T-cell (primary cell): Measurements from ENCODE around the gene PARD3. TPM values are rescaled to one million over a fixed set of nuclear protein-coding genes. Genes with fewer than 3 reads are reported as not detected.

Experiments
- ATAC-seq, 4 experiments: fragments of 200-7000 bp in 3 of 4; fragments of 150-1000 bp in 1 of 4; cut with Tn5 transposase; replicated peaks in 1 of 4; 1 replicate in 3 of 4; 2 replicates in 1 of 4; pipeline ENCODE4 v1.10.0; 2021; ENCODE audit warnings: moderate library complexity in 3 of 4, mild to moderate bottlenecking in 2 of 4, moderate number of reproducible peaks in 1 of 4
- CTCF ChIA-PET, 2 donors: fragments of 300-600 bp; sonication (Branson Sonifier 250); formaldehyde crosslinking; loops; one replicate each; lab custom pipeline; 2022; ENCODE audit warnings: antibody characterized with exemption in 2 of 2; lab: Charles Lee
- POLR2A ChIA-PET, 2 donors: fragments of 300-600 bp; sonication (Branson Sonifier 250); formaldehyde crosslinking; loops; one replicate each; lab custom pipeline; 2022; ENCODE audit warnings: antibody characterized with exemption in 2 of 2; lab: Charles Lee
- DNase-seq, 35 experiments: peaks; one replicate each; pipeline versions ENCODE4 v3.0.0 to v3.0.0-alpha.2; 2013 to 2023
- H3K27ac ChIP-seq: one replicate; pipeline ENCODE4 v1.5.1; 2013; ENCODE audit warnings: low read length
- H3K27me3 ChIP-seq, 2 experiments: replicated peaks in 1 of 2; 1 replicate in 1 of 2; 2 replicates in 1 of 2; pipeline versions ENCODE4 v1.6.1 to v1.7.0; 2013; ENCODE audit warnings: low read length in 1 of 2, mixed read lengths in 1 of 2; ENCODE audit not compliant: control insufficient read depth in 2 of 2, insufficient read depth in 2 of 2; ENCODE audit errors: extremely low read depth in 1 of 2
- H3K36me3 ChIP-seq, 2 donors: 1 replicate in 1 of 2; 2 replicates in 1 of 2; pipeline versions ENCODE4 v1.6.1 to v1.7.0; 2013; ENCODE audit warnings: low read length in 1 of 2; ENCODE audit not compliant: control insufficient read depth in 2 of 2, insufficient read depth in 1 of 2; ENCODE audit errors: extremely low read depth in 1 of 2
- H3K4me1 ChIP-seq, 2 experiments: 1 replicate in 1 of 2; 2 replicates in 1 of 2; pipeline versions ENCODE4 v1.6.1 to v1.7.0; 2013; ENCODE audit warnings: low read length in 2 of 2, mixed read lengths in 1 of 2; ENCODE audit not compliant: insufficient read depth in 2 of 2, control insufficient read depth in 1 of 2; ENCODE audit errors: extremely low read depth in 1 of 2
- H3K4me3 ChIP-seq, 2 donors: 1 replicate in 1 of 2; 2 replicates in 1 of 2; pipeline versions ENCODE4 v1.5.1 to v1.7.0; 2013; ENCODE audit warnings: mild to moderate bottlenecking in 2 of 2, low read length in 1 of 2, moderate library complexity in 1 of 2; ENCODE audit not compliant: control insufficient read depth in 1 of 2; ENCODE audit errors: extremely low read depth in 1 of 2
- H3K9me3 ChIP-seq: 2 replicates; pipeline ENCODE4 v1.7.0; 2013
- H3K27ac Mint-ChIP-seq, 2 donors: one replicate each; pipeline ENCODE4 v1.8.0; 2020 to 2021; ENCODE audit warnings: mild to moderate bottlenecking in 2 of 2, mixed read lengths in 2 of 2
- H3K27me3 Mint-ChIP-seq, 2 donors: one replicate each; pipeline ENCODE4 v1.8.0; 2021 to 2022; ENCODE audit warnings: mixed read lengths in 2 of 2
- H3K36me3 Mint-ChIP-seq: one replicate; pipeline ENCODE4 v1.8.0; 2021; ENCODE audit warnings: mixed read lengths
- H3K4me1 Mint-ChIP-seq, 3 donors: one replicate each; pipeline ENCODE4 v1.8.0; 2020 to 2022; ENCODE audit warnings: mixed read lengths in 3 of 3, mild to moderate bottlenecking in 1 of 3
- H3K4me3 Mint-ChIP-seq, 3 donors: one replicate each; pipeline ENCODE4 v1.8.0; 2020 to 2022; ENCODE audit warnings: mild to moderate bottlenecking in 3 of 3, mixed read lengths in 3 of 3, moderate library complexity in 3 of 3
- H3K9me3 Mint-ChIP-seq, 3 donors: one replicate each; pipeline ENCODE4 v1.8.0; 2020 to 2022; ENCODE audit warnings: mixed read lengths in 3 of 3
- WGBS: methylation state at CpG from one replicate; pipeline ENCODE4 v1.1.5; 2013; ENCODE audit warnings: missing lambda C conversion rate; ENCODE audit not compliant: insufficient coverage; 5-methylcytosine and 5-hydroxymethylcytosine counted together
- total RNA-seq, 35 experiments: library from RNA in 6 of 35; stranded (reverse) in 6 of 35; fragments of 120-200 nt in 1 of 35; gene quantifications; one replicate each; pipeline versions ENCODE4 v1.2.1 to v1.2.4 and lab custom pipeline; 2013 to 2026

The PARD3 gene
- total RNA-seq, 5 donors from 2014 or later (not counting 1 experiment from before 2014, with no cell fraction given), result 0.36 to 0.92 (median 0.65) TPM

- ATAC-seq (no peak), DNase-seq (no peak)
- Mint-ChIP-seq H3K27ac (no peak overlapping the region), H3K9me3 (peaks cover 0 to 3% (median 0%) of the 10 kb centered on the region in 3 donors), H3K4me3 (no peak overlapping the region), H3K36me3 (no peaks in the 10 kb centered on the region), H3K27me3 (peaks cover 0 to 6% of the 10 kb centered on the region in 2 donors), H3K4me1 (no peaks in the 10 kb centered on the region)
- H3K27me3 ChIP-seq, result no peaks in the 10 kb centered on the region
- no peaks in the 10 kb centered on the region for H3K4me1 ChIP-seq
- no CpG with 5 or more reads among the region's 2 CpGs for WGBS
- H3K9me3 ChIP-seq, result no peaks in the 10 kb centered on the region
- ChIA-PET POLR2A (no interaction called here), CTCF (no interaction called here)
- no peak overlapping the region for H3K4me3 ChIP-seq
- no peaks in the 10 kb centered on the region for H3K36me3 ChIP-seq
- H3K27ac ChIP-seq, result no peak overlapping the region
These were observed 221.7 kb downstream of the PARD3 start for GRCh38 chr10:34593374-34593890.

- Histone ChIP-seq H3K4me3 (no peak overlapping the region), H3K27ac (no peak overlapping the region), H3K36me3 (no peaks in the 10 kb centered on the region), H3K9me3 (no peaks in the 10 kb centered on the region), H3K27me3 (no peaks in the 10 kb centered on the region), H3K4me1 (no peaks in the 10 kb centered on the region)
- Mint-ChIP-seq H3K27me3 (peaks cover 0 to 5% of the 10 kb centered on the region in 2 donors), H3K4me3 (no peak overlapping the region), H3K4me1 (no peaks in the 10 kb centered on the region), H3K9me3 (no peaks in the 10 kb centered on the region), H3K27ac (no peak overlapping the region), H3K36me3 (no peaks in the 10 kb centered on the region)
- CTCF ChIA-PET, result no interaction called here
- WGBS, result 49% methylated on average over 3 of the region's 5 CpGs
- DNase-seq (no peak), ATAC-seq (no peak)
- POLR2A ChIA-PET, result no interaction called here
These were observed 224.3 kb downstream of the PARD3 start for GRCh38 chr10:34590793-34591192.

- no peaks in the 10 kb centered on the region for H3K4me1 Mint-ChIP-seq
- ATAC-seq (no peak), DNase-seq (no peak)
- 100% methylated on average over 2 of the region's 3 CpGs for WGBS
- no peak overlapping the region for H3K27ac Mint-ChIP-seq
- no peaks in the 10 kb centered on the region for H3K9me3 Mint-ChIP-seq
- no peaks in the 10 kb centered on the region for H3K36me3 Mint-ChIP-seq
- ChIA-PET CTCF (no interaction called here), POLR2A (no interaction called here)
- Histone ChIP-seq H3K4me1 (no peaks in the 10 kb centered on the region), H3K27ac (no peak overlapping the region), H3K27me3 (no peaks in the 10 kb centered on the region), H3K9me3 (no peaks in the 10 kb centered on the region), H3K4me3 (no peak overlapping the region), H3K36me3 (no peaks in the 10 kb centered on the region)
- no peak overlapping the region for H3K4me3 Mint-ChIP-seq
- H3K27me3 Mint-ChIP-seq, result peaks cover 0 to 5% of the 10 kb centered on the region in 2 donors
These were observed 225.8 kb downstream of the PARD3 start for GRCh38 chr10:34589275-34589674.

- DNase-seq (no peak), ATAC-seq (no peak)
- Histone ChIP-seq H3K27ac (no peak overlapping the region), H3K27me3 (no peaks in the 10 kb centered on the region), H3K4me1 (no peaks in the 10 kb centered on the region), H3K4me3 (no peak overlapping the region), H3K9me3 (no peaks in the 10 kb centered on the region), H3K36me3 (no peaks in the 10 kb centered on the region)
- ChIA-PET CTCF (no interaction called here), POLR2A (no interaction called here)
- no peaks in the 10 kb centered on the region for H3K4me1 Mint-ChIP-seq
- WGBS, result 68% methylated on average over 3 of the region's 6 CpGs
- H3K36me3 Mint-ChIP-seq, result no peaks in the 10 kb centered on the region
- no peaks in the 10 kb centered on the region for H3K9me3 Mint-ChIP-seq
- no peak overlapping the region for H3K27ac Mint-ChIP-seq
- no peak overlapping the region for H3K4me3 Mint-ChIP-seq
- peaks cover 0 to 5% of the 10 kb centered on the region in 2 donors for H3K27me3 Mint-ChIP-seq
These were observed 227.4 kb downstream of the PARD3 start for GRCh38 chr10:34587680-34588019.

- WGBS, result no CpG with 5 or more reads among the region's 4 CpGs
- H3K27me3 Mint-ChIP-seq, result peaks cover 0 to 5% of the 10 kb centered on the region in 2 donors
- H3K36me3 Mint-ChIP-seq, result no peaks in the 10 kb centered on the region
- no peaks in the 10 kb centered on the region for H3K4me1 ChIP-seq
- H3K4me1 Mint-ChIP-seq, result no peaks in the 10 kb centered on the region
- no peaks in the 10 kb centered on the region for H3K9me3 Mint-ChIP-seq
- ATAC-seq, result no peak
- no peak overlapping the region for H3K4me3 ChIP-seq
- no peak overlapping the region for H3K27ac Mint-ChIP-seq
- H3K27me3 ChIP-seq, result no peaks in the 10 kb centered on the region
- no peak for DNase-seq
- ChIA-PET CTCF (no interaction called here), POLR2A (no interaction called here)
- no peak overlapping the region for H3K27ac ChIP-seq
- no peaks in the 10 kb centered on the region for H3K9me3 ChIP-seq
- H3K4me3 Mint-ChIP-seq, result no peak overlapping the region
- H3K36me3 ChIP-seq, result no peaks in the 10 kb centered on the region
These were observed 228.0 kb downstream of the PARD3 start for GRCh38 chr10:34587002-34587679.

- peaks cover 0 to 5% of the 10 kb centered on the region in 2 donors for H3K27me3 Mint-ChIP-seq
- no peak overlapping the region for H3K27ac Mint-ChIP-seq
- no peak overlapping the region for H3K4me3 Mint-ChIP-seq
- no peaks in the 10 kb centered on the region for H3K9me3 Mint-ChIP-seq
- ChIA-PET CTCF (no interaction called here), POLR2A (no interaction called here)
- no peak overlapping the region for H3K4me3 ChIP-seq
- no peaks in the 10 kb centered on the region for H3K9me3 ChIP-seq
- H3K4me1 Mint-ChIP-seq, result no peaks in the 10 kb centered on the region
- WGBS, result no CpG with 5 or more reads among the region's 2 CpGs
- no peaks in the 10 kb centered on the region for H3K36me3 ChIP-seq
- no peak overlapping the region for H3K27ac ChIP-seq
- H3K4me1 ChIP-seq, result no peaks in the 10 kb centered on the region
- ATAC-seq (no peak), DNase-seq (no peak)
- no peaks in the 10 kb centered on the region for H3K36me3 Mint-ChIP-seq
- H3K27me3 ChIP-seq, result no peaks in the 10 kb centered on the region
These were observed 229.5 kb downstream of the PARD3 start for GRCh38 chr10:34585422-34586112.
